NCI-H2196 (cell line): Measurements from ENCODE around the gene YPEL4.

Source experiments
- DNase-seq: peaks from one replicate; lab custom pipeline; 2025; ENCODE audit not compliant: unreplicated experiment; lab: John Stamatoyannopoulos, UW

The YPEL4 gene

GRCh38 chr11:57634311-57634710, 15.4 kb downstream of the YPEL4 start:
- no peak for DNase-seq

- no peak for DNase-seq
Measured at GRCh38 chr11:57633394-57634070, 16.2 kb downstream of the YPEL4 start.

DNA sequence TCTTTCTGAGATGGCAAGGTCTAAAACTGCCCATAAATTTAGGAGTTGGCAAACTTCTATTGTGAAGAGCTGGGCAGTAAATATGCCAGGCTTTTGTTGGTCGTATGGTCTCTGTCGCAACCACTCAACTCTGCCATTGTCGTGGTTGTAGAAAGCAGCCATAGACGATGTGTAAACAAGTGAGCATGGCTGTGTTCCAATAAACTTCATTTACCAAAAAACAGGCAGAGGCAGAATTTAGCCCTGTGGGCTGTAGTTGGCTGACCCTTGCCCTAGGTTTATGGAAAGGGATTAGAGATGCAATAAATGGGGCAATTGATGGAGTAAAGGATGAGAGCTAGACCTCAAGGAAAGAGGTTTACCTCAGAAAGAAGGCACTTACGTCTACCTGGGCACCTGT, 17.6 kb downstream of the YPEL4 start:
- no peak for DNase-seq

DNA sequence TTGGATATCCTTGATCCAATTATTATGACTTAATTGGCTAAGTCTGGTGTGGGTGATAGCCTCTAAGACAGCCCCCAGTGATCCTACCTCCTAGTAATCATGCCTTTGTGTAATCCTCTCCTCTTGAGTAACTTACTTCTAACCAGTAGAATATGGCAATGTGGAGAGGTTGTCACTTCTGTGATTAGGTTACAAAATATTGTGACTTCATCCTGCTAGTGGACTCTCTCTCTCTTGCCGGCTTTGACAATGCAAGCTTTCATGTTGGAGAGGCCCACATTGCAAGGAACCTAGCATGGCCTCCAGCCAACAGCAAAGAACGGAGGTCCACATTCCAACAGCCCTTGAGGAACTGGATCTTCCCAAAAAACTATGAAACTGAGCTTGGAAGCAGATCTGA, 19.5 kb downstream of the YPEL4 start:
- DNase-seq = no peak

- no peak for DNase-seq
Measured at GRCh38 chr11:57626895-57627294, 22.8 kb downstream of the YPEL4 start.

DNA sequence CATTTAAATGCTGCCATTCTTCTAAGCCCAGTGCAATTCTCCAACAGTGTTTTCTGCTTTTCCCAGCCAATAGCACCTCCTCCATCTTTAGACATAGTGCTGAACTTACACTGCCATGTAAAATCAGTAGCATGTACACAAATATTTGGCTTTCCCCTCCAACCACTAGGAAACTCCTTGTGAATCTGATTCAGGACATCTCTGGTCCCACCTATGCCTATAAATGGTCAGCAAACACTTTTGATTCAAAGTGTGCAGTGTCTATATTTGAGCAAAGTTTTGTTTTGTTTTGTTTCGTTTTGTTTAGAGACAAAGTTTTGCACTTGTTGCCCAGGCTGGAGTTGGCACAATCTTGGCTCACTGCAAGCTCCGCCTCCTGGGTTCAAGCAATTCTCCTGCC, 24.8 kb downstream of the YPEL4 start:
- DNase-seq = no peak

DNA sequence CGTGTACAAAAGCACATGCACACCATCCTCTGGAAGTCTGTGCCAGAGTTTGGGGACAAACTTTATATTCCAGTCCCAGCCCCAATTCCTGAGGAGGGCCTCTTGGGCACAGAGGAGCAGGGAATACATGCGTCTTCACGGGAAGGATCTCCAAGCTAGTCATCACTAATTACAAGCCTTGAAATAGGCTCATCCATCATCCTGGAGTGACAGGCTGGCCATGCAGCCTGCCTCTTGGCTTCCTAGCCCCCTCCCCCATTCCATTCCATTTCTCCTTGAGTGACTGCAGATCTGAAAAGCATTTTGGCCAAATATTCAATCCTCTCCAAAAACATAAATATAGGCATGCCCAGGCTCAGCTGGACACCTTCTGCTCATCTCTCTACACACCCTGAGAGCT, 27.4 kb downstream of the YPEL4 start:
- DNase-seq = no peak

DNA sequence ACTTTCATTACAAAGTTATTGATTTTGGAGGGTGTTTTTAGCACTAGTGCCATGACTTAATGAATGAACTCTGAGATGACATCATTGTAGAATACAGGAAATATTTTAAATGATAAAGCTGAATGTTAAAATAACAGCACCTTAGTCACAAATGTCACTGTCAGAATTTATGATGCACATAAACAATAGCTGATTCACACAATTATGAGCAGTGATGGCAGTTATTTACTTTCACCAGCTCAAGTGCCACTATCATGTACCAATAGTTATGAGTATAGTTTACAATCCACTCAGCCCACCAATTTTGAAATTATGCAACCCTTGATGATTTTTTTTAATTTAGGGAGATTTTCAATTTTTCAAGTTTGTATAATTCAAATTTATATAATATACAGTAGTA, 29.2 kb downstream of the YPEL4 start:
- DNase-seq = no peak

DNA sequence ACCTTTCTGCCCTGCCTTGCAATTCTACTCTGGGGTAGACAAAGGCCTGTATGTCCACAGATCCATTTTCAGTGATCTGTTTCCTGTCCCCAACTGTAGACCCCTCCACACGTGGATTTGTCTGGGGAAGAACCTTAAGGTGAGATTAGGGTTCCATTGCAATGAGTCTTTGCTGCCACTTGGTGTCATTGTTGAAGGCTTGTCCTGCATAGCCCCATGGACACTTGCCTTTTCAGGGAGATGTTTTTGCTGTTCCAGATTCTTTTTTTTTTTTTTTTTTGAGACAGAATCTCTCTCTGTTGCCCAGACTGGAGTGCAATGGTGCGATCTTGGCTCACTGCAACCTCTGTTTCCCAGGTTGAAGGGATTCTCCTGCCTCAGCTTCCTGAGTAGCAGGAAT, 30.4 kb downstream of the YPEL4 start:
- no peak for DNase-seq

DNA sequence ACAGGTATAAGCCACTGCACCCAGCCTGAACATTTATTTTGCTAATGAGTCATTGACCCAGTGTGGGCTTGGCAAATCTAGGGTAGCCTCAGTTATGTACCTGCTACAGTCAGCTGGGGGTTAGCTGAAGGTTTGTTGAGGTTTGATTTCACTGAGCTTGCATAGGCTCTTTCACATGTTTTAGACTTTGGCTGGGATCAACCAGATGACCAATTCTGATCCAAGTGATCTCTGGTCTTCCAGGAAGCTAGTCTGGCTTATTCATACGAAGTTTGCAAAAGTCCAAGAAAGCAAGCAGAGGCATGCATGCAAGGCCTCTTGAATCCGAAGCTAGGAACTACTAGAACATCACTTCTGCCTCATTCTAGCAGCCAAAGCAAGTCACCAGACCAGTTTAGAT, 31.3 kb downstream of the YPEL4 start:
- no peak for DNase-seq

- no peak for DNase-seq
Measured at GRCh38 chr11:57616595-57616994, 33.1 kb downstream of the YPEL4 start.

DNA sequence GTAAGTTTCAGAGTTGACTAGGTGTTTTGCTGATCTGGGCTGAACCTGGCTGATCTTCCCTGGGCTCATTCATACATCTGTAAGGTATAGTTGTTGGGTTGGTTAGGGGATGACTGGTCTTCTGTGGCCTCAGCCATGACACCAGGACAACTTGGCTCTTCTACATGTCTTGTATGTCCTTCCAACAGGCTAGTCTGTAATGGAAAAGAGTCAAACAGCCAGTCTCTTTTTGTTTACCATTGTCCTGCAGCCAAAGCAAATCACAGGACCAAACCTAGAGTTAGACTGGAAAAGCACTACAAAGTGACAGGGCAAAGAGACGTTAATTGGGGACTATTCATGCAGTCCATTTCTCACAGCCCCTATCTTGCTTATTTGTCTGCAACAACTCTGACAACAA, 34.4 kb downstream of the YPEL4 start:
- no peak for DNase-seq

- no peak for DNase-seq
Measured at GRCh38 chr11:57614234-57614772, 35.4 kb downstream of the YPEL4 start.

DNA sequence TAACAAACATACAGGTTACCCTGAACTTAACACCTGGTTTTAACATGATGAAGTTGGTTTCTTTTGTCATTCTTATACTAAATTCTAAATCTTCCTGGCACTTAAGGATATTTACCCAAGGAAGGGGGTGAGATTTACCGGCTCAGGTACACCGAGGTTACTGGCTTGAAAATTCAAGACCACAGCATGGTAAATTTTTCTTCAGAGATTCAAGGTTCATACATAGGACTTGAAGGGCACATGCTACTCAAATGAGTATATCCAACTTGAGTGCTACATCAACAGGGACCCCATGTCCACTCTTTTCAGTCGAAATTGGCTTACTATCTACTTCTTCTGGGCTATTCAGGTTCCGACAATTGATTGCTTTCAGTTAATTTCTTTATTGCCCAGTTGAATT, 39.5 kb downstream of the YPEL4 start:
- no peak for DNase-seq

- no peak for DNase-seq
Measured at GRCh38 chr11:57605028-57605420, 44.7 kb downstream of the YPEL4 start.

DNA sequence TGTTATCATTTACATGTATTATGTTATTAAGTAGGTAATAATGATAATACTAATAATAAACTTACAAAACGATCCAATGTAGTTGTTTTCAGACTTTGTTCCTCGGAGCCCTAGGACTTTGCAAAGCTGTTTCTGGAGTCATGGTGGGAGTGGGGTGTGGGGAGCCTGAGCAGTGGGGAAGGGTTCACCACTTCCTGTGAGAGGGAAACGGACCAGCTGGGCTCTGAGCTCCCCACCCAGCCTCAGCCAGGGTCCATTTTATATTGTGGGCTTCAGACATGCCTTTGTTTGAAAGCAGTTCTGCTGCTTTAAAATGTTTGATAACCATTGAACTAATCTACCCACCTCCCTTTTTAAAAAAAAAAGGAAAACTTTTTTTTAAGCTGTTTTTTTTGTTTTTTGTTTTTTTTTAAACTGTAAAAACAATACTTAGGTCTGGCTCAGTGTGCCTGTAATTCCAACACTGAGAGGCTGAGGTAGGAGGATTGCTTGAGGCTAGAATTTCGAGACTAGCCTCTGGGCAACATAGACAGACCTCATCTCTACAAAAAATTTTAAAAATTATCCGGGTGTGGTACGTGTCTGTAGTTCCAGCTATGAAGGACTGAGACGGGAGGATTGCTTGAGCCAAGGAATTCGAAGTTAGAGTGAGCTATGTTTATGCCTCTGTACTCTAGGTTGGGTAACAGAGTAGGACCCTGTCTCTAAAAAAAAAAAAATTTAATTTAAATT, 45.2 kb downstream of the YPEL4 start:
- DNase-seq = no peak

GRCh38 chr11:57601297-57601696, 48.4 kb downstream of the YPEL4 start:
- DNase-seq = no peak

DNA sequence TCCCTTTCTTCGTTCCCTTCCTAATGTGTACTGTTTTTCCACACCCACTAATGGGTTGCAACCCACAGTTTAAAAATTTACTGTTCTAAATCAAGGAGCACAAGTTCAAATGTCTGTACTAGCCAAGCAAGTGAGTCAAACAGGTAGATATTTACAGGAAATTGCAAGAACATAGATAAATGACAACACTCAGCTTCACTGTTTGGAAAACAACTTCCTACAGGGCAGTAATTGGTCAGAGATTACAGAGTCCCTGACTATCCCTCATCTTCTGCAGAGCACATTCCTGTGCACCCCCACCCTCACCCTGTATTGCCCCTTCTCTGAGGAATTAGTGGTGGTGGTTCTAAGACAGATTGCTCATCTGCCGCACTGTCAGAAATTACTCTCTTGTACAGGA, 50.3 kb downstream of the YPEL4 start:
- no peak for DNase-seq

DNA sequence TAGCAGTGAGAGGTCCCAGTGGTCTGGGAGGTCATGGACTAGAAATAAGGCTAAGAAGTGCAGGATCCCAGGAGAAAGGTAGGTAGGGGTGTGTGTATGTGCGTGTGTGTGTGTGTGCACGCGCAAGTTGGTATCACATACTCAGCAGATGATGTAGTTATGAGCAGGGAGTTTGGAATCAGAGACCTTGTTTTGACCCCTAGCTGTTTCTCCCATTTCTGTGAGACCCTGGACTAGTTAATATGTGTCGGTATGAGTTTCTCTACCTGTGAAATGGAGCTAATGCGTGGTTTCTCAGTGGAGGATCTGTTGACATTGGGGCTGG, 50.9 kb downstream of the YPEL4 start:
- no peak for DNase-seq

GRCh38 chr11:57597916-57598830, 51.5 kb downstream of the YPEL4 start:
- no peak for DNase-seq

DNA sequence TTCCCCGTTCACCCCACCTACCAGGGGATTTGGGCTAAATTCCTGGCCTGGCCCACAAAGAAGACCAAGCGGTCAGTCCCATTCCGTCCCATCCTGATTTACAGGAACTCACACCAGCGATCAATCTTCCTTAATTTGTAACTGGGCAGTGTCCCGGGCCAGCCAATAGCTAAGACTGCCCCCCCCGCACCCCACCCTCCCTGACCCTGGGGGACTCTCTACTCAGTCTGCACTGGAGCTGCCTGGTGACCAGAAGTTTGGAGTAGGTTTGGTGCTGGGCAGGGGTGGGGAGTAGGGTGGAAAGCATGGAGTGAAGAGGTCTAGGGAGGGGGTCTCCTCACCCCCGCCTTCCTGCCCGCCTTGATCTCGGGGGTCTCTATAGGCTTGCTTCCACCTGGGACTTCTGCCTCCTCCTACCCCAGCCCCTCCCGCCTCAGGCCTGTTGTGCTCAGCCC, 52.2 kb downstream of the YPEL4 start, which contains the start of gene SERPING1:
Gene SERPING1 (plus strand): TSS at position 225 of the 455 bp plus-strand sequence. CDS start 586 bp downstream, outside the sequence.
- no peak for DNase-seq
